Gastroesophageal sphincter (tissue), 4 donors: ENCODE measurements around the gene PLEKHG1. TPM values are rescaled to one million over a fixed set of nuclear protein-coding genes. Genes with fewer than 3 reads are reported as not detected.

Source experiments
- ATAC-seq: fragments of 150-250 bp; one replicate; pipeline ENCODE4 v1.9.1; 2016; ENCODE audit warnings: mild to moderate bottlenecking, moderate library complexity
- H3K27ac ChIP-seq, 4 donors: fragments of 200-600 bp; sonication (generic) in 3 of 4; 1 replicate in 3 of 4; 2 replicates in 1 of 4; pipeline ENCODE4 v1.5.1; 2016 to 2019
- H3K27me3 ChIP-seq: fragments of 200-600 bp; sonication (generic); one replicate; pipeline ENCODE4 v1.5.1; 2019
- H3K36me3 ChIP-seq, 2 donors: fragments of 200-600 bp; sonication (generic); one replicate each; pipeline ENCODE4 v1.5.1; 2019; ENCODE audit warnings: control low read depth in 1 of 2
- H3K4me1 ChIP-seq, 3 donors: fragments of 200-600 bp; sonication (generic); 1 replicate in 2 of 3; 2 replicates in 1 of 3; pipeline ENCODE4 v1.5.1; 2016 to 2019; ENCODE audit warnings: control low read depth in 2 of 3
- H3K4me3 ChIP-seq, 2 donors: fragments of 200-600 bp; sonication (generic); one replicate each; pipeline ENCODE4 v1.5.1; 2019; ENCODE audit warnings: mild to moderate bottlenecking in 1 of 2, moderate library complexity in 1 of 2
- H3K9me3 ChIP-seq, 3 donors: fragments of 200-600 bp; sonication (generic); one replicate each; pipeline ENCODE4 v1.5.1; 2017 to 2019; ENCODE audit warnings: control low read depth in 2 of 3
- CTCF ChIP-seq, 4 experiments: fragments of 200-600 bp in 2 of 4; fragments of 450-650 bp in 2 of 4; sonication (generic) in 1 of 4; IDR thresholded peaks; one replicate each; pipeline ENCODE4 v1.5.1; 2017 to 2019; ENCODE audit warnings: antibody characterized with exemption in 4 of 4, mild to moderate bottlenecking in 2 of 4, moderate library complexity in 2 of 4
- EP300 ChIP-seq: sonication (generic); formaldehyde crosslinking; IDR thresholded peaks from one replicate; pipeline ENCODE4 v1.6.1; 2017; ENCODE audit warnings: antibody characterized with exemption, mild to moderate bottlenecking
- POLR2A ChIP-seq, 2 donors: fragments of 450-650 bp; IDR thresholded peaks; one replicate each; pipeline ENCODE4 v1.6.1; 2017; ENCODE audit warnings: antibody characterized with exemption in 2 of 2, mild to moderate bottlenecking in 2 of 2, moderate library complexity in 1 of 2
- POLR2AphosphoS5 ChIP-seq: sonication (generic); formaldehyde crosslinking; IDR thresholded peaks from one replicate; pipeline ENCODE4 v1.6.1; 2017; ENCODE audit warnings: antibody characterized with exemption
- WGBS, 2 donors: methylation state at CpG; one replicate each; pipeline ENCODE4 v1.1.5; 2018; ENCODE audit warnings: low coverage in 1 of 2; 5-methylcytosine and 5-hydroxymethylcytosine counted together
- total RNA-seq, 4 donors: library from RNA; depleted of rRNA; stranded (reverse); fragments of >200 nt; gene quantifications; one replicate each; pipeline ENCODE4 v1.1.0, GENCODE V29; 2016

PLEKHG1 gene
- total RNA-seq, 4 donors from 2014 or later, result 4.2 to 14.7 (median 13.9) TPM

- Histone ChIP-seq H3K9me3 (no peaks in the 10 kb centered on the region), H3K4me3 (no peak overlapping the region), H3K4me1 (no peaks in the 10 kb centered on the region), H3K27me3 (no peaks in the 10 kb centered on the region), H3K36me3 (no peaks in the 10 kb centered on the region), H3K27ac (no peak overlapping the region)
- ATAC-seq, result no peak
- TF ChIP-seq CTCF (IDR thresholded peaks at IDR 0.05) (no peak), EP300 (no peak), POLR2A (IDR thresholded peaks at IDR 0.05) (no peak), POLR2AphosphoS5 (no peak)
These were observed 16.3 kb downstream of the PLEKHG1 start for GRCh38 chr6:150615967-150616366.

- TF ChIP-seq CTCF (IDR thresholded peaks at IDR 0.05) (no peak), POLR2A (IDR thresholded peaks at IDR 0.05) (no peak), EP300 (no peak), POLR2AphosphoS5 (no peak)
- Histone ChIP-seq H3K27me3 (no peaks in the 10 kb centered on the region), H3K9me3 (no peaks in the 10 kb centered on the region), H3K27ac (no peak overlapping the region), H3K36me3 (no peaks in the 10 kb centered on the region), H3K4me3 (no peak overlapping the region), H3K4me1 (no peaks in the 10 kb centered on the region)
- ATAC-seq, result no peak
- 56 to 64% methylated on average over 2 of the region's 2 CpGs for WGBS, 2 donors
These were observed 16.9 kb downstream of the PLEKHG1 start for GRCh38 chr6:150616586-150616985.

GRCh38 chr6:150617062-150617461 lies 17.4 kb downstream of the PLEKHG1 start:
- H3K36me3 ChIP-seq, result no peaks in the 10 kb centered on the region
- H3K4me3 ChIP-seq, result no peak overlapping the region
- 61 to 81% methylated on average over 3 of the region's 3 CpGs for WGBS, 2 donors
- H3K27ac ChIP-seq, result no peak overlapping the region
- no peak for ATAC-seq
- no peak for TF ChIP-seq CTCF (IDR thresholded peaks at IDR 0.05)
- TF ChIP-seq EP300, result no peak
- TF ChIP-seq POLR2A (IDR thresholded peaks at IDR 0.05), result no peak
- no peak for TF ChIP-seq POLR2AphosphoS5
- H3K4me1 ChIP-seq, result no peaks in the 10 kb centered on the region
- no peaks in the 10 kb centered on the region for H3K27me3 ChIP-seq
- no peaks in the 10 kb centered on the region for H3K9me3 ChIP-seq

GRCh38 chr6:150617496-150618460 lies 18.1 kb downstream of the PLEKHG1 start:
- H3K4me3 ChIP-seq, result no peak overlapping the region
- WGBS, 2 donors, result 74 to 80% methylated on average over 4 to 6 of the region's 6 CpGs
- H3K36me3 ChIP-seq, result no peaks in the 10 kb centered on the region
- TF ChIP-seq POLR2AphosphoS5, result no peak
- TF ChIP-seq POLR2A (IDR thresholded peaks at IDR 0.05), result no peak
- no peak for TF ChIP-seq CTCF (IDR thresholded peaks at IDR 0.05)
- TF ChIP-seq EP300, result no peak
- peaks cover 0 to under 1% (median 0%) of the 10 kb centered on the region in 3 donors for H3K4me1 ChIP-seq
- no peaks in the 10 kb centered on the region for H3K27me3 ChIP-seq
- no peak for ATAC-seq
- H3K9me3 ChIP-seq, result no peaks in the 10 kb centered on the region
- peak overlapping the region in 1 of 4 donors; percentile 5 for H3K27ac ChIP-seq

- no peak overlapping the region for H3K27ac ChIP-seq
- no peaks in the 10 kb centered on the region for H3K36me3 ChIP-seq
- no peak overlapping the region for H3K4me3 ChIP-seq
- no peaks in the 10 kb centered on the region for H3K9me3 ChIP-seq
- peaks cover 0 to 8% (median 0%) of the 10 kb centered on the region in 3 donors for H3K4me1 ChIP-seq
- no peak for ATAC-seq
- H3K27me3 ChIP-seq, result no peaks in the 10 kb centered on the region
- 97 to 100% methylated on average over 3 of the region's 3 CpGs for WGBS, 2 donors
- no peak for TF ChIP-seq POLR2AphosphoS5
- no peak for TF ChIP-seq CTCF (IDR thresholded peaks at IDR 0.05)
- TF ChIP-seq EP300, result no peak
- TF ChIP-seq POLR2A (IDR thresholded peaks at IDR 0.05), result no peak
These were observed 19.6 kb downstream of the PLEKHG1 start for GRCh38 chr6:150619275-150619674.
